Endothelial cell of umbilical vein (primary cell): ENCODE results near the gene EMX1. TPM values are rescaled to one million over a fixed set of nuclear protein-coding genes. Genes with fewer than 3 reads are reported as not detected.

Experiments
- Bru-seq: library from RNA; stranded (reverse); fragments of 400-500 nt; gene quantifications from one replicate; lab custom pipeline; 2021; lab: Mats Ljungman, UMichigan
- BruChase-seq, 2 experiments: library from RNA; stranded (reverse); fragments of 400-500 nt; gene quantifications; one replicate each; lab custom pipeline; 2021; lab: Mats Ljungman, UMichigan
- BruUV-seq: library from RNA; stranded (reverse); fragments of 400-500 nt; replicated peaks from 2 replicates; lab custom pipeline; 2021; lab: Mats Ljungman, UMichigan
- CTCF ChIA-PET: fragments of 300-600, 350-600 bp; sonication (Branson Sonifier 250); formaldehyde crosslinking; loops from one replicate; lab custom pipeline; 2021; ENCODE audit warnings: antibody characterized with exemption, inconsistent platforms; lab: Charles Lee
- POLR2A ChIA-PET: fragments of 300-600, 350-600 bp; sonication (Branson Sonifier 250); formaldehyde crosslinking; loops from one replicate; lab custom pipeline; 2021; ENCODE audit warnings: antibody characterized with exemption, inconsistent platforms; lab: Charles Lee
- DNase-seq: peaks from one replicate; pipeline ENCODE4 v3.0.0-alpha.2; 2011; ENCODE audit warnings: low read depth, low spot score
- FAIRE-seq: peaks from 2 replicates; lab custom pipeline; 2011; peaks lifted over from hg19 to GRCh38; lab: Jason Lieb, UNC
- H2AFZ ChIP-seq: 2 replicates; pipeline ENCODE4 v1.6.0; 2012; ENCODE audit warnings: low read depth, low read length, control low read depth, inconsistent platforms
- H3K27ac ChIP-seq: 2 replicates; pipeline ENCODE4 v1.5.1; 2011; ENCODE audit warnings: low read depth, mild to moderate bottlenecking, control low read depth, low read length, moderate library complexity; ENCODE audit not compliant: insufficient read depth
- H3K27me3 ChIP-seq, 2 experiments: 2 replicates each; pipeline versions ENCODE4 v1.6.0 to v1.6.1; 2011; ENCODE audit warnings: low read length in 2 of 2, mixed read lengths in 1 of 2; ENCODE audit not compliant: control insufficient read depth in 2 of 2, insufficient read depth in 2 of 2
- H3K36me3 ChIP-seq, 2 experiments: 2 replicates in 1 of 2; 3 replicates in 1 of 2; pipeline ENCODE4 v1.5.1; 2011; ENCODE audit warnings: low read length in 2 of 2, mild to moderate bottlenecking in 1 of 2, moderate library complexity in 1 of 2; ENCODE audit not compliant: control insufficient read depth in 2 of 2, insufficient read depth in 2 of 2; ENCODE audit errors: extremely low read depth in 1 of 2
- H3K4me1 ChIP-seq: 3 replicates; pipeline ENCODE4 v1.5.1; 2011; ENCODE audit warnings: mild to moderate bottlenecking, low read length; ENCODE audit not compliant: control insufficient read depth, insufficient read depth; ENCODE audit errors: extremely low read depth
- H3K4me2 ChIP-seq: 2 replicates; pipeline ENCODE4 v1.6.1; 2011; ENCODE audit warnings: low read length, control low read depth, mixed read lengths; ENCODE audit not compliant: insufficient read depth
- H3K4me3 ChIP-seq, 3 experiments: fragments of 200-600 bp in 1 of 3; sonication (generic), shearing (Covaris generic) in 1 of 3; replicated peaks in 1 of 3; 2 replicates each; pipeline ENCODE4 v1.5.1; 2011 to 2016; ENCODE audit warnings: control low read depth in 3 of 3, low read length in 3 of 3, mild to moderate bottlenecking in 2 of 3, inconsistent platforms in 1 of 3, low read depth in 1 of 3, moderate library complexity in 1 of 3; ENCODE audit not compliant: insufficient read depth in 1 of 3
- H3K79me2 ChIP-seq: 2 replicates; pipeline ENCODE4 v1.6.0; 2012; ENCODE audit warnings: low read length, inconsistent platforms; ENCODE audit not compliant: control insufficient read depth, insufficient read depth
- H3K9ac ChIP-seq: replicated peaks from 2 replicates; pipeline ENCODE3; 2011; ENCODE audit warnings: low read length, control low read depth; ENCODE audit not compliant: insufficient read depth; ENCODE audit errors: extremely low read depth
- H3K9me1 ChIP-seq: replicated peaks from 3 replicates; pipeline ENCODE4 v1.6.0; 2011; ENCODE audit warnings: mild to moderate bottlenecking, low read length; ENCODE audit not compliant: control insufficient read depth, insufficient read depth; ENCODE audit errors: extremely low read depth
- H3K9me3 ChIP-seq: replicated peaks from 2 replicates; pipeline ENCODE4 v1.5.1; 2012; ENCODE audit warnings: low read length, inconsistent platforms; ENCODE audit not compliant: control insufficient read depth, insufficient read depth
- H4K20me1 ChIP-seq: replicated peaks from 2 replicates; pipeline ENCODE3; 2011; ENCODE audit warnings: mild to moderate bottlenecking, low read length; ENCODE audit not compliant: control insufficient read depth, insufficient read depth; ENCODE audit errors: extremely low read depth
- EZH2 ChIP-seq: IDR thresholded peaks from 2 replicates; pipeline ENCODE4 v1.6.1; 2012; ENCODE audit warnings: borderline replicate concordance, low read depth, mild to moderate bottlenecking, moderate library complexity, low read length, inconsistent platforms; ENCODE audit not compliant: severe bottlenecking
- FOS ChIP-seq: IDR thresholded peaks from 2 replicates; pipeline ENCODE4 v1.6.1; 2011; ENCODE audit warnings: mild to moderate bottlenecking, low read length, moderate library complexity, borderline replicate concordance; ENCODE audit not compliant: insufficient read depth
- GATA2 ChIP-seq: IDR thresholded peaks from 2 replicates; pipeline ENCODE4 v1.7.0; 2011; ENCODE audit warnings: low read depth, mild to moderate bottlenecking, moderate library complexity, mixed read lengths, low read length; ENCODE audit not compliant: insufficient read length, insufficient read depth
- JUN ChIP-seq: IDR thresholded peaks from 2 replicates; pipeline ENCODE4 v1.6.1; 2011; ENCODE audit warnings: borderline replicate concordance, low read depth; ENCODE audit not compliant: insufficient read length, insufficient read depth
- MYC ChIP-seq: IDR thresholded peaks from one replicate; pipeline ENCODE4 v1.6.1; 2011; ENCODE audit warnings: mild to moderate bottlenecking, low read depth, low read length
- POLR2A ChIP-seq: IDR thresholded peaks from 2 replicates; pipeline ENCODE4 v1.6.1; 2012; ENCODE audit warnings: low read depth, mild to moderate bottlenecking, control low read depth, low read length
- POLR2AphosphoS5 ChIP-seq: IDR thresholded peaks from 2 replicates; pipeline ENCODE4 v1.6.1; 2012; ENCODE audit warnings: low read depth, mild to moderate bottlenecking, control low read depth, low read length, moderate library complexity; ENCODE audit not compliant: insufficient read depth
- dilution Hi-C: fragments of 300-500 bp; cut with MboI; formaldehyde crosslinking; loops from one replicate; pipeline ENCODE4 v1.15.0; 2019; ENCODE audit warnings: low sequenced_read_pairs; ENCODE audit not compliant: extremely low pct_ligation_motif_present
- intact Hi-C: fragments of 100-400 bp; cut with micrococcal nuclease; formaldehyde crosslinking; loops from one replicate; pipeline ENCODE4 v1.10.0; 2022
- long read RNA-seq: library from polyadenylated mRNA; stranded (forward); transcript quantifications from one replicate; pipeline ENCODE4 v2.0.0, GENCODE V29; 2021
- polyA minus RNA-seq, 3 experiments: library from RNA; depleted of rRNA, polyadenylated mRNA; stranded (reverse); fragments of >200 nt; gene quantifications; 1 replicate in 1 of 3; 2 replicates in 2 of 3; pipeline ENCODE4 v1.2.3, GENCODE V29; 2011
- polyA plus RNA-seq, 4 experiments: library from polyadenylated mRNA; depleted of rRNA in 3 of 4; stranded (reverse) in 3 of 4; unstranded in 1 of 4; fragments of >200 nt; gene quantifications; 2 replicates each; pipeline versions ENCODE4 v1.2.1 to v1.2.3, GENCODE V29; 2011 to 2012; ENCODE audit warnings: missing spikeins in 1 of 4
- total RNA-seq: library from RNA; stranded (reverse); gene quantifications from 2 replicates; pipeline ENCODE4 v1.2.3, GENCODE V29; 2021
- TF ChIP-seq, protein P1 (sequence below), 2 donors: IDR thresholded peaks; 1 replicate in 1 of 2; 2 replicates in 1 of 2; pipeline ENCODE4 v1.5.1; 2011; ENCODE audit warnings: low read length in 2 of 2, mild to moderate bottlenecking in 2 of 2, moderate library complexity in 2 of 2, control low read depth in 1 of 2, inconsistent platforms in 1 of 2, low read depth in 1 of 2; ENCODE audit not compliant: insufficient read depth in 1 of 2; ENCODE audit errors: extremely low read depth in 1 of 2
- TF ChIP-seq, protein P2 (sequence below): IDR thresholded peaks from 2 replicates; pipeline ENCODE4 v1.6.1; 2011; ENCODE audit not compliant: insufficient read depth, insufficient read length

The EMX1 gene
- total RNA-seq = not detected in 2 replicates
- not detected in 2 replicates for polyA plus RNA-seq
- not detected in 2 replicates for polyA plus RNA-seq (2011; cell fraction: cytosol; rRNA removed)
- not detected in 2 replicates for polyA plus RNA-seq (2011; cell fraction: nucleus; rRNA removed)
- polyA plus RNA-seq (2012) = not detected in 2 replicates
- not detected in 2 replicates for polyA minus RNA-seq
- not detected for polyA minus RNA-seq (2011; cell fraction: cytosol; rRNA and poly(A)+ RNA removed)
- not detected in 2 replicates for polyA minus RNA-seq (2011; cell fraction: nucleus; rRNA and poly(A)+ RNA removed)
- not detected for Bru-seq, nascent RNA
- BruChase-seq, experiment 1, labeled RNA remaining after a 6-hour chase = not detected
- not detected for BruChase-seq, experiment 2, labeled RNA remaining after a 2-hour chase
- long read RNA-seq = 0 reads

DNA sequence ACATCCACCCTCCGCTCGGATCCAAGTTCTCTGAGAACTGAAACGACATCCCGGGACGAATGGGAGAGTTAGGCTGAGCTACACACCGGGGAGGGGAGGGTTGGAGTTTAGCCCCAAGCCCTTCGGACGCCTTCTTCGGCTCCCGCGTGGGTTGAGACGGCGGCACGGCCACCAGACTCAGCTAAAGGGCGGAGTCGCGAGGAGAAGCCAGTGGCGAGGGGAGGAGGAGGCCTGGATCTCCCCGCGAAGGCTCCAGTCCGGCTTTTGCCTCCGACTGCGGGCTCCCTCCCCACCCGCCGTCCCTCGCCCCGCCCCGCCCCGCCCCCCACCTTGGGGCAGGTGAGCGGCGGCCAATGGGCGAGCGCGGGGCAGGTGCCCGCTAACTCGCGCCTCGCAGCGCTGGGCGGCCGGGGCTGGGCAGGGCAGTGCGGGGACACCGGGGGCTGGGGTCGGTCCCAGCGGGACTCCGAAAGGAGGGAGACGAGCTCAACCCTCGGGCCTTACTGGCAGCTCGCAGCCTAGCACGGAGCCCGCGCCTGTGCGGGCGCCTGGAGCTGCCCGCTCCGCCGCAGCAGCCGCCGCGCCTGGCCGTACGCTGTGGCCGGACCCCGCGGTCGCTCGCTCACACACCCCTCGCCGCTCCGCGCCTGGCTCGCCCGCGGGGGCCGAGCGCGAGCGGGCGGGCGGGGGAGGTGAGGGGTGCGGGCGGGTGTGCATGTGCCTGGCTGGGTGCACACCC is at the start of gene EMX1:
TSS of gene EMX1 (plus strand) at position 382 of the 739 bp plus-strand sequence. CDS start at position 716, 334 bp downstream.
- ChIA-PET POLR2A (no interaction called here), CTCF (interaction anchor here (1.0 to 2.1 kb wide), 6 partner anchors 9 to 295 kb away, joined by 3 to 8 read pairs (median 4); partner anchors contain the start of gene SPR)
- no TSS peak for BruUV-seq
- H3K36me3 ChIP-seq = no peaks in the 10 kb centered on the region
- H3K79me2 ChIP-seq = no peaks in the 10 kb centered on the region
- intact Hi-C loops (no loop called here), dilution Hi-C loops (no loop called here)
- no peak for FAIRE-seq
- H3K9me1 ChIP-seq = no peaks in the 10 kb centered on the region
- H3K9me3 ChIP-seq = no peaks in the 10 kb centered on the region
- H3K4me3 ChIP-seq = no peak within 1 kb of the TSS
- no peaks in the 10 kb centered on the region for H4K20me1 ChIP-seq
- H2AFZ ChIP-seq = no peak within 1 kb of the TSS
- no peak within 1 kb of the TSS for H3K9ac ChIP-seq
- H3K27me3 ChIP-seq = peaks cover 81 to 98% of the 10 kb centered on the region in 2 experiments
- H3K4me2 ChIP-seq = peak within 1 kb of the TSS; percentile 23
- H3K27ac ChIP-seq = no peak within 1 kb of the TSS
- peaks cover 11% of the 10 kb centered on the region for H3K4me1 ChIP-seq
- no peak for DNase-seq
- no peak for TF ChIP-seq JUN
- TF ChIP-seq, protein P1, sequence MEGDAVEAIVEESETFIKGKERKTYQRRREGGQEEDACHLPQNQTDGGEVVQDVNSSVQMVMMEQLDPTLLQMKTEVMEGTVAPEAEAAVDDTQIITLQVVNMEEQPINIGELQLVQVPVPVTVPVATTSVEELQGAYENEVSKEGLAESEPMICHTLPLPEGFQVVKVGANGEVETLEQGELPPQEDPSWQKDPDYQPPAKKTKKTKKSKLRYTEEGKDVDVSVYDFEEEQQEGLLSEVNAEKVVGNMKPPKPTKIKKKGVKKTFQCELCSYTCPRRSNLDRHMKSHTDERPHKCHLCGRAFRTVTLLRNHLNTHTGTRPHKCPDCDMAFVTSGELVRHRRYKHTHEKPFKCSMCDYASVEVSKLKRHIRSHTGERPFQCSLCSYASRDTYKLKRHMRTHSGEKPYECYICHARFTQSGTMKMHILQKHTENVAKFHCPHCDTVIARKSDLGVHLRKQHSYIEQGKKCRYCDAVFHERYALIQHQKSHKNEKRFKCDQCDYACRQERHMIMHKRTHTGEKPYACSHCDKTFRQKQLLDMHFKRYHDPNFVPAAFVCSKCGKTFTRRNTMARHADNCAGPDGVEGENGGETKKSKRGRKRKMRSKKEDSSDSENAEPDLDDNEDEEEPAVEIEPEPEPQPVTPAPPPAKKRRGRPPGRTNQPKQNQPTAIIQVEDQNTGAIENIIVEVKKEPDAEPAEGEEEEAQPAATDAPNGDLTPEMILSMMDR (IDR thresholded peaks at IDR 0.05; ENCODE audit: extremely low read depth in 1 of 2, insufficient read depth in 1 of 2, low read depth in 1 of 2, low read length in 2 of 2) = no peak
- TF ChIP-seq, protein P2, sequence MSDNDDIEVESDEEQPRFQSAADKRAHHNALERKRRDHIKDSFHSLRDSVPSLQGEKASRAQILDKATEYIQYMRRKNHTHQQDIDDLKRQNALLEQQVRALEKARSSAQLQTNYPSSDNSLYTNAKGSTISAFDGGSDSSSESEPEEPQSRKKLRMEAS = no peak
- no peak for TF ChIP-seq MYC
- TF ChIP-seq POLR2A = no peak
- no peak for TF ChIP-seq GATA2
- TF ChIP-seq EZH2 = no peak
- TF ChIP-seq POLR2AphosphoS5 = no peak
- no peak for TF ChIP-seq FOS
